ENCODE measurements around the gene DGKI. TPM values are rescaled to one million over a fixed set of nuclear protein-coding genes. Genes with fewer than 3 reads are reported as not detected.

DGKI gene
- total RNA-seq, 4 donors from 2014 or later = 0.16 to 4.4 (median 2.1) TPM

GRCh38 chr7:137879357-137880158, 32.8 kb upstream of the DGKI start:
- DNase-seq (ENCODE audit: low spot score) (no peak), ATAC-seq (ENCODE audit: low FRiP score) (no peak)
- no peak for TF ChIP-seq CTCF (IDR thresholded peaks at IDR 0.05)

- no peak for TF ChIP-seq CTCF (IDR thresholded peaks at IDR 0.05)
These were observed 31.7 kb upstream of the DGKI start for GRCh38 chr7:137878333-137878961.

GRCh38 chr7:137877027-137877675, 30.4 kb upstream of the DGKI start:
- ATAC-seq (ENCODE audit: low FRiP score) (no peak), DNase-seq (ENCODE audit: low spot score) (no peak)
- TF ChIP-seq CTCF (IDR thresholded peaks at IDR 0.05) = no peak

More at GRCh38 chr7:137878333-137878961, 31.7 kb upstream of the DGKI start:
- DNase-seq (ENCODE audit: low spot score) (no peak), ATAC-seq (ENCODE audit: low FRiP score) (no peak)

- TF ChIP-seq CTCF (IDR thresholded peaks at IDR 0.05) = no peak
- ATAC-seq (ENCODE audit: low FRiP score) (no peak), DNase-seq (ENCODE audit: low spot score) (no peak)
These were observed 29.0 kb upstream of the DGKI start for GRCh38 chr7:137875746-137876145.

GRCh38 chr7:137873979-137874777, 27.4 kb upstream of the DGKI start:
- no peak for TF ChIP-seq CTCF (IDR thresholded peaks at IDR 0.05)
- no peak for ATAC-seq (ENCODE audit: low FRiP score)
- DNase-seq (ENCODE audit: low spot score) = no peak

GRCh38 chr7:137873524-137873923, 26.8 kb upstream of the DGKI start:
- DNase-seq (ENCODE audit: low spot score) = no peak
- no peak for ATAC-seq (ENCODE audit: low FRiP score)

More at GRCh38 chr7:137873524-137873923, 26.8 kb upstream of the DGKI start:
- TF ChIP-seq CTCF (IDR thresholded peaks at IDR 0.05) = no peak
